Bronchial epithelial cell (primary cell): ENCODE data around the gene MYPN. TPM values are rescaled to one million over a fixed set of nuclear protein-coding genes. Genes with fewer than 3 reads are reported as not detected.

Experiments
- DNase-seq: peaks from one replicate; pipeline ENCODE4 v3.0.0-alpha.2; 2010; ENCODE audit warnings: low read depth
- FAIRE-seq: peaks from 2 replicates; lab custom pipeline; 2011; peaks lifted over from hg19 to GRCh38; lab: Jason Lieb, UNC
- H3K27me3 ChIP-seq: 2 replicates; pipeline ENCODE4 v1.5.1; 2011; ENCODE audit warnings: low read length; ENCODE audit not compliant: control insufficient read depth, insufficient read depth
- H3K36me3 ChIP-seq: 2 replicates; pipeline ENCODE4 v1.5.1; 2011; ENCODE audit warnings: low read length; ENCODE audit not compliant: control insufficient read depth, insufficient read depth
- H3K4me3 ChIP-seq: 2 replicates; pipeline ENCODE4 v1.5.1; 2011; ENCODE audit warnings: mild to moderate bottlenecking, low read depth, low read length, control low read depth
- total RNA-seq: library from RNA; depleted of rRNA; stranded (reverse); fragments of >200 nt; gene quantifications from 2 replicates; pipeline ENCODE4 v1.2.1, GENCODE V29; 2014
- TF ChIP-seq, protein P1 (sequence below): IDR thresholded peaks from 2 replicates; pipeline ENCODE4 v1.5.1; 2011; ENCODE audit warnings: mild to moderate bottlenecking, moderate library complexity, low read length, control low read depth, inconsistent platforms; ENCODE audit not compliant: insufficient read depth, severe bottlenecking

Gene MYPN
- total RNA-seq, 1 donor from 2014 or later, result not detected

DNA sequence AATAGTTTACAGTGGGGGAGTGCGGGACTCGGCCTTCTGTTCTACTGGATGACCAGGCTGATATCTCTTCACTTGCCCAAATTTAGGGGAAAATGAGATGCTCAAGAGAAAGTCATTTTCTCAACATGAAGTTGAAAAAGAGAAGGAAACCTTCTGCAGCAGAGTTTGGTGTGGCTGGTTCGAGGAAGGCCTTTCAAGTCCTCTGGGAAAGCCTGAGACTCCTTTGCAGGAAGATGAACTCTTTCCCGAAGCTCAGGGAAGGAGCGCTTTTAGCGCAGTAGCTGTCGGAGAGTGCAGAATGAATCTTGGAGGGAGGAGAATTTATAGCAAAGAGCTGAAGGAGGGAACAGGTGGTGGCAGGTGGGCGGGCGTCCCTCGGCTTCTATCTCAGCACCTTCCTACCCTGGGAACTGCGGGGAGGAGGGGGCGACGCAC lies 122.5 kb downstream of the MYPN start, which contains the start of gene ATOH7:
Gene ATOH7, minus strand, starts transcription at position 297 of the 435 bp plus-strand sequence. CDS start 436 bp downstream, outside the sequence.
- TF ChIP-seq, protein P1, sequence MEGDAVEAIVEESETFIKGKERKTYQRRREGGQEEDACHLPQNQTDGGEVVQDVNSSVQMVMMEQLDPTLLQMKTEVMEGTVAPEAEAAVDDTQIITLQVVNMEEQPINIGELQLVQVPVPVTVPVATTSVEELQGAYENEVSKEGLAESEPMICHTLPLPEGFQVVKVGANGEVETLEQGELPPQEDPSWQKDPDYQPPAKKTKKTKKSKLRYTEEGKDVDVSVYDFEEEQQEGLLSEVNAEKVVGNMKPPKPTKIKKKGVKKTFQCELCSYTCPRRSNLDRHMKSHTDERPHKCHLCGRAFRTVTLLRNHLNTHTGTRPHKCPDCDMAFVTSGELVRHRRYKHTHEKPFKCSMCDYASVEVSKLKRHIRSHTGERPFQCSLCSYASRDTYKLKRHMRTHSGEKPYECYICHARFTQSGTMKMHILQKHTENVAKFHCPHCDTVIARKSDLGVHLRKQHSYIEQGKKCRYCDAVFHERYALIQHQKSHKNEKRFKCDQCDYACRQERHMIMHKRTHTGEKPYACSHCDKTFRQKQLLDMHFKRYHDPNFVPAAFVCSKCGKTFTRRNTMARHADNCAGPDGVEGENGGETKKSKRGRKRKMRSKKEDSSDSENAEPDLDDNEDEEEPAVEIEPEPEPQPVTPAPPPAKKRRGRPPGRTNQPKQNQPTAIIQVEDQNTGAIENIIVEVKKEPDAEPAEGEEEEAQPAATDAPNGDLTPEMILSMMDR, result no peak
- FAIRE-seq (no peak), DNase-seq (no peak)
- no peaks in the 10 kb centered on the region for H3K27me3 ChIP-seq
- H3K4me3 ChIP-seq, result peak within 1 kb of the TSS; percentile 55
- no peaks in the 10 kb centered on the region for H3K36me3 ChIP-seq

DNA sequence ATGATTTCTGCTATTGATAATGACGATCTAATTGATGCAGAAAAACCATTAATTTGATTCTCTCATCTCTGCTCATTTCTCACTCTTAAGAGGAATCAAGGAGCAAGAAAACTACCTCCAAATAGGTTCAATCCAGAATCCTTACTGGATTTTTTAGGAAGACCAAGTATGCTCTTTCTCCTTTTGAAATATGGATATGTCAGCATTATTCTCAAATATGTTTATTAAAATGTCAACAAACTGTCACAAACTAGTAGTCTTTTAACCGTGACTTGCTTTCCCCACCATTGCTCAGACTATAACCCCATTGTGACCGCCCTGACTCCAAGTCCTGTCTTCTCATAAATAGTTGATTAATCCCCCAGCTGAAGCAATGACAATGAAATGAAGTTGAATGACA lies 123.8 kb downstream of the MYPN start:
- FAIRE-seq, result no peak

DNA sequence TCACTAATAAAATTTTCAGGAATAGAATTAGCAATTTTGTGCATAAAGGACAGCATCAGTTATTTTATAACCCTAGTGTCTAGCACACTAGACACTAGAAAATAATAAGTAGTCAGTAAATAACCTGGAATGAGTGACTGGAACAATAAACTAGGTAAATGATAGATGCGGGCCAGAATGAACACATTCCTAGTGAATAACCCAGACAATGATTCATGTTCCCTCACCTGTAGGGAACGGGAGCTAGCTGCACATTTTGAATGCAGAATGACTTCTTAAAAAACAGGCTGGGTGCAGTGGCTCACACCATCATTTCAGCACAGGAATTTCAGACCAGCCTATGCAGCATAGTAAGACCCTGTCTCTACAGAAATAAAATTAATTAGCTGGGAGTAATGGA lies 125.8 kb downstream of the MYPN start:
- Histone ChIP-seq H3K4me3 (no peak overlapping the region), H3K27me3 (no peaks in the 10 kb centered on the region), H3K36me3 (no peaks in the 10 kb centered on the region)
- FAIRE-seq (no peak), DNase-seq (peak; percentile 65)
- TF ChIP-seq, protein P1, result no peak

More for the DNA sequence above, 123.8 kb downstream of the MYPN start:
- H3K36me3 ChIP-seq, result no peaks in the 10 kb centered on the region
- H3K4me3 ChIP-seq, result no peak overlapping the region
- H3K27me3 ChIP-seq, result no peaks in the 10 kb centered on the region
- TF ChIP-seq, protein P1, result no peak
- no peak for DNase-seq

DNA sequence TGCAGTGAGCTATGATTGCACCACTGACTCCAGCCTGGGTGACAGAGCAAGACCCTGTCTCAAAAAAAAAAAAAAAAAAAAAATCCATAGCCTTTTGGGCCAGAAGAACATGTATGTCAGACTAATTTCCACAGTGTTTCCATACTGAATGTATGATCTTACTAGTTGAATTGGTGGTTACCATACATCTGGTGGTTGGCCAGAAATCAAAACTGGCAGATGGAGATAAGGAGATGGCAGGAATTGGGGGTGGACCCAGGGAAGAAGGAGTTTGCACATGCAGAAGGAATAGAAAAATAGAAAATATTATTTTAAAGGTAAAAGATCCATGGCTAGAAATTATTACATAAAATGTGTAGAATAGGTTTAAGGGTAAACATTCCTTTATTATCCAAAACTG lies 126.3 kb downstream of the MYPN start:
- H3K27me3 ChIP-seq, result no peaks in the 10 kb centered on the region
- no peaks in the 10 kb centered on the region for H3K36me3 ChIP-seq
- TF ChIP-seq, protein P1, result no peak
- no peak overlapping the region for H3K4me3 ChIP-seq
- DNase-seq (no peak), FAIRE-seq (no peak)

DNA sequence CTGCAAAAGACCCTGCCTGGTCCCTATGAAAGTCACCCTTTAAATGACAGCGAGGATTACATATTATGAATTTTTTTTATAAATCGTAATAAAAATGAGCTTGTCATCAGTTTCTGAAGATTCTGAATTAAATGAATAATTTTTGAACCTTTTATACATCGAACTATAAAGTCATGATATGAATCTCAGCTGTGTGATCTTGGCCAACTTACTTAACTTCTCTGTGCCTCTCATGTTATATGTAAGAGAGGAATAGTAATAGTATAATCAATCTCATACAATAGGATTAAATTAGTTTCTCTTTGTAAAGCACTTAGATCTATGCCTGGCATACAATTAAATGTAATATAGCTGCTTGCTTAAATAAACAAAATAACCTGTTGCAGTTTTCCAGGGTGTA lies 127.9 kb downstream of the MYPN start:
- TF ChIP-seq, protein P1, result no peak
- DNase-seq (no peak), FAIRE-seq (no peak)

DNA sequence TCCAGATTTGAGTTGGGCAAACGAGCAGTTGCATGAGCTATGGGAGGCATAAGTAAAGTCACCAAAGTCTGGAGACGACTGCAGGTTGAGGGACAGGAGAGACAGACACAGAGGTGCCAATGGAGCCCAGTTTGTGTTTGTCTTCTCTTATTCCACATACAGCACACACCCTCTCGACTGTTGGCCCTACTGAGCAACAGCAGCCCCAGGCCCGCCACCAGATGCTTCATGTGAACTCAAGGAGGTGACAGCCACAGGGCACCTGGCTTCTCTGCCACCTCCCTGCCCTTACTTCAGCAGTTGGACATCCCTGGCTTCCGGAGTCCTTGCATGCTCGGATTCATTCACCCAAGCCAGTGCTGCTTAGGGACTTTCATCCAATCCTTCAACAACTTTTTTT lies 129.1 kb downstream of the MYPN start:
- no peak for DNase-seq
- no peak overlapping the region for H3K4me3 ChIP-seq
- TF ChIP-seq, protein P1, result no peak
- FAIRE-seq, result no peak
- no peaks in the 10 kb centered on the region for H3K27me3 ChIP-seq
- H3K36me3 ChIP-seq, result no peaks in the 10 kb centered on the region

More for the DNA sequence above, 127.9 kb downstream of the MYPN start:
- H3K27me3 ChIP-seq, result no peaks in the 10 kb centered on the region
- H3K36me3 ChIP-seq, result no peaks in the 10 kb centered on the region
- H3K4me3 ChIP-seq, result no peak overlapping the region
